Osteocyte (in vitro differentiated cells): ENCODE data around the gene DCTN2. TPM values are rescaled to one million over a fixed set of nuclear protein-coding genes. Genes with fewer than 3 reads are reported as not detected.

Experiments
- DNase-seq: peaks from one replicate; pipeline ENCODE4 v3.0.0; 2021; ENCODE audit warnings: mixed read lengths; ENCODE audit not compliant: unreplicated experiment; ENCODE audit errors: extremely low spot score
- H3K27ac Mint-ChIP-seq: one replicate; pipeline ENCODE4 v1.8.0; 2021; ENCODE audit warnings: mild to moderate bottlenecking, mixed read lengths; ENCODE audit not compliant: unreplicated experiment
- H3K27me3 Mint-ChIP-seq: one replicate; pipeline ENCODE4 v1.8.0; 2021; ENCODE audit warnings: mixed read lengths; ENCODE audit not compliant: unreplicated experiment
- H3K36me3 Mint-ChIP-seq: one replicate; pipeline ENCODE4 v1.8.0; 2021; ENCODE audit warnings: mixed read lengths; ENCODE audit not compliant: unreplicated experiment
- H3K4me1 Mint-ChIP-seq: one replicate; pipeline ENCODE4 v1.8.0; 2021; ENCODE audit warnings: mixed read lengths; ENCODE audit not compliant: unreplicated experiment
- H3K4me3 Mint-ChIP-seq: one replicate; pipeline ENCODE4 v1.8.0; 2021; ENCODE audit warnings: mild to moderate bottlenecking, moderate library complexity, mixed read lengths; ENCODE audit not compliant: unreplicated experiment
- H3K9me3 Mint-ChIP-seq: one replicate; pipeline ENCODE4 v1.8.0; 2021; ENCODE audit warnings: mixed read lengths; ENCODE audit not compliant: unreplicated experiment
- total RNA-seq: library from RNA; stranded (reverse); gene quantifications from 2 replicates; pipeline ENCODE4 v1.2.1, GENCODE V29; 2021
- TF ChIP-seq, protein P1 (sequence below): fragments of 200-600 bp; sonication (generic); IDR thresholded peaks from 2 replicates; pipeline ENCODE4 v1.5.0; 2021; ENCODE audit warnings: antibody characterized with exemption, mild to moderate bottlenecking, moderate library complexity

The DCTN2 gene
- total RNA-seq, 1 donor from 2014 or later = 149 TPM

- H3K36me3 Mint-ChIP-seq = no peaks in the 10 kb centered on the region
- peaks cover 23% of the 10 kb centered on the region for H3K27me3 Mint-ChIP-seq
- no peaks in the 10 kb centered on the region for H3K9me3 Mint-ChIP-seq
- DNase-seq = no peak
- H3K27ac Mint-ChIP-seq = no peak overlapping the region
- TF ChIP-seq, protein P1, sequence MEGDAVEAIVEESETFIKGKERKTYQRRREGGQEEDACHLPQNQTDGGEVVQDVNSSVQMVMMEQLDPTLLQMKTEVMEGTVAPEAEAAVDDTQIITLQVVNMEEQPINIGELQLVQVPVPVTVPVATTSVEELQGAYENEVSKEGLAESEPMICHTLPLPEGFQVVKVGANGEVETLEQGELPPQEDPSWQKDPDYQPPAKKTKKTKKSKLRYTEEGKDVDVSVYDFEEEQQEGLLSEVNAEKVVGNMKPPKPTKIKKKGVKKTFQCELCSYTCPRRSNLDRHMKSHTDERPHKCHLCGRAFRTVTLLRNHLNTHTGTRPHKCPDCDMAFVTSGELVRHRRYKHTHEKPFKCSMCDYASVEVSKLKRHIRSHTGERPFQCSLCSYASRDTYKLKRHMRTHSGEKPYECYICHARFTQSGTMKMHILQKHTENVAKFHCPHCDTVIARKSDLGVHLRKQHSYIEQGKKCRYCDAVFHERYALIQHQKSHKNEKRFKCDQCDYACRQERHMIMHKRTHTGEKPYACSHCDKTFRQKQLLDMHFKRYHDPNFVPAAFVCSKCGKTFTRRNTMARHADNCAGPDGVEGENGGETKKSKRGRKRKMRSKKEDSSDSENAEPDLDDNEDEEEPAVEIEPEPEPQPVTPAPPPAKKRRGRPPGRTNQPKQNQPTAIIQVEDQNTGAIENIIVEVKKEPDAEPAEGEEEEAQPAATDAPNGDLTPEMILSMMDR = no peak
- H3K4me3 Mint-ChIP-seq = no peak overlapping the region
- no peaks in the 10 kb centered on the region for H3K4me1 Mint-ChIP-seq
Observed at GRCh38 chr12:57581802-57582201, 34.8 kb upstream of the DCTN2 start.

- Mint-ChIP-seq H3K4me3 (no peak overlapping the region), H3K4me1 (no peaks in the 10 kb centered on the region), H3K27me3 (peaks cover 20% of the 10 kb centered on the region), H3K27ac (no peak overlapping the region), H3K9me3 (no peaks in the 10 kb centered on the region), H3K36me3 (no peaks in the 10 kb centered on the region)
- TF ChIP-seq, protein P1 = no peak
- no peak for DNase-seq
Observed at GRCh38 chr12:57580466-57580795, 33.4 kb upstream of the DCTN2 start.

- TF ChIP-seq, protein P1 = no peak
- no peaks in the 10 kb centered on the region for H3K9me3 Mint-ChIP-seq
- no peak for DNase-seq
- no peak overlapping the region for H3K4me3 Mint-ChIP-seq
- H3K36me3 Mint-ChIP-seq = no peaks in the 10 kb centered on the region
- no peak overlapping the region for H3K27ac Mint-ChIP-seq
- no peaks in the 10 kb centered on the region for H3K4me1 Mint-ChIP-seq
- peaks cover 15% of the 10 kb centered on the region for H3K27me3 Mint-ChIP-seq
Observed at GRCh38 chr12:57579677-57580465, 32.9 kb upstream of the DCTN2 start.

GRCh38 chr12:57579011-57579410 is 32.0 kb upstream of the DCTN2 start:
- Mint-ChIP-seq H3K36me3 (no peaks in the 10 kb centered on the region), H3K4me3 (no peak overlapping the region), H3K27me3 (peaks cover 9% of the 10 kb centered on the region), H3K27ac (no peak overlapping the region), H3K4me1 (no peaks in the 10 kb centered on the region), H3K9me3 (no peaks in the 10 kb centered on the region)
- DNase-seq = no peak
- TF ChIP-seq, protein P1 = no peak

DNA sequence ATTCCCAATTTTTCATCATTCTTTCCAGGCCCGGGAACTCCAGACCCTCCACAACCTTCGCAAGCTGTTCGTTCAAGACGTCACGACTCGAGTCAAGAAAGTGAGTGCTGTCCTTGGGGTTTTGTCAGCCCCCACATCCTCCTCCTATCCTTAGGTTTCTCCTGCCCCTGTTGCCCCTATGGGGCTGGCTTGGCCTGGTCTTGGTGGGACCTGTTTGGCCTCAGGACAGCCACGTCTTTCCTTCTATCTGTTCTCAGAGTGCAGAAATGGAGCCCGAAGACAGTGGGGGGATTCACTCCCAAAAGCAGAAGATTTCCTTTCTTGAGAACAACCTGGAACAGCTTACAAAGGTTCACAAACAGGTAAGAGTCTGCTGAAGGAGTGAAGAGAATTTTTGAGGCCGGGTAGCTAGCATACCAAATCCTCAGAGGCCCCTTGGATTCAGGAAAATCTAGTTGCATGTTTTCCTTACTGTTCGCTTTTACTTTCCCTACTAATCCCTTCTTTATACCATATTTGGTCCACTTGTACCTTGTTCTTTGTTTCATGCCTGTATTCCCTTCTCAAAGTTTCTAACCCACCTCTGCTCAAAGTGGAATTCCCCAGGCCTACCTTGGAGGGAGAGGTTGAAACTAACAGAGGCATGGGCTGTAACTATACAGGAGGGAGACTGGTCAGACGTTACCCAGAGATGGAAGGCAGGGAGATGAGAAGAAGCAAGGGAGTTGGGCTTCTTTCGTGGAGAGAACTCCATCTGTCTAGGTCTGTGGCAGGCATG is 31.2 kb upstream of the DCTN2 start:
- TF ChIP-seq, protein P1 = no peak
- Mint-ChIP-seq H3K27me3 (peaks cover 9% of the 10 kb centered on the region), H3K4me3 (no peak overlapping the region), H3K4me1 (no peaks in the 10 kb centered on the region), H3K27ac (no peak overlapping the region), H3K9me3 (no peaks in the 10 kb centered on the region), H3K36me3 (no peaks in the 10 kb centered on the region)
- DNase-seq = no peak
